ENCODE results near the gene BRMS1. TPM values are rescaled to one million over a fixed set of nuclear protein-coding genes. Genes with fewer than 3 reads are reported as not detected.
"Not testable (repeated sequence)": the region's sequence is repeated elsewhere in the genome, so short reads cannot be mapped to it uniquely, and the experiment has no call there.

The BRMS1 gene
- total RNA-seq, 1 experiment from 2014 or later = 72.8 TPM

- no peak overlapping the region for H3K4me3 ChIP-seq (ENCODE audit: insufficient read depth, low read depth, low read length)
- DNase-seq = peak; percentile 47
- H3K27me3 ChIP-seq (ENCODE audit: control insufficient read depth, insufficient read depth, low read length) = no peaks in the 10 kb centered on the region
- H3K36me3 ChIP-seq (replicated peaks; ENCODE audit: control insufficient read depth, insufficient read depth, low read length) = no peaks in the 10 kb centered on the region; the same call in 1 of the 2 replicates
Observed at GRCh38 chr11:66327171-66328030, 17.5 kb downstream of the BRMS1 start.

- H3K27me3 ChIP-seq (ENCODE audit: control insufficient read depth, insufficient read depth, low read length) = no peaks in the 10 kb centered on the region
- no peaks in the 10 kb centered on the region for H3K36me3 ChIP-seq (replicated peaks; ENCODE audit: control insufficient read depth, insufficient read depth, low read length)
- DNase-seq = peak; percentile 57
- H3K4me3 ChIP-seq (ENCODE audit: insufficient read depth, low read depth, low read length) = no peak overlapping the region
Observed at GRCh38 chr11:66326261-66327111, 18.4 kb downstream of the BRMS1 start.

GRCh38 chr11:66325263-66325671 is 19.6 kb downstream of the BRMS1 start:
- Histone ChIP-seq H3K27me3 (ENCODE audit: control insufficient read depth, insufficient read depth, low read length) (no peaks in the 10 kb centered on the region), H3K36me3 (replicated peaks; ENCODE audit: control insufficient read depth, insufficient read depth, low read length) (no peaks in the 10 kb centered on the region), H3K4me3 (ENCODE audit: insufficient read depth, low read depth, low read length) (no peak overlapping the region)
- DNase-seq = no peak

GRCh38 chr11:66324664-66325063 is 20.2 kb downstream of the BRMS1 start:
- DNase-seq = peak; percentile 58
- H3K36me3 ChIP-seq (replicated peaks; ENCODE audit: control insufficient read depth, insufficient read depth, low read length) = no peaks in the 10 kb centered on the region
- no peaks in the 10 kb centered on the region for H3K27me3 ChIP-seq (ENCODE audit: control insufficient read depth, insufficient read depth, low read length)
- H3K4me3 ChIP-seq (ENCODE audit: insufficient read depth, low read depth, low read length) = no peak overlapping the region

- H3K4me3 ChIP-seq (ENCODE audit: insufficient read depth, low read depth, low read length) = no peak overlapping the region
- DNase-seq = no peak
- H3K36me3 ChIP-seq (replicated peaks; ENCODE audit: control insufficient read depth, insufficient read depth, low read length) = no peaks in the 10 kb centered on the region
- H3K27me3 ChIP-seq (ENCODE audit: control insufficient read depth, insufficient read depth, low read length) = no peaks in the 10 kb centered on the region
Observed at GRCh38 chr11:66323684-66324083, 21.2 kb downstream of the BRMS1 start.

- no peak for DNase-seq
- Histone ChIP-seq H3K27me3 (ENCODE audit: control insufficient read depth, insufficient read depth, low read length) (no peaks in the 10 kb centered on the region), H3K36me3 (replicated peaks; ENCODE audit: control insufficient read depth, insufficient read depth, low read length) (no peaks in the 10 kb centered on the region), H3K4me3 (ENCODE audit: insufficient read depth, low read depth, low read length) (no peak overlapping the region)
Observed at GRCh38 chr11:66322732-66323427, 22.0 kb downstream of the BRMS1 start.

- Histone ChIP-seq H3K4me3 (ENCODE audit: insufficient read depth, low read depth, low read length) (no peak overlapping the region), H3K27me3 (ENCODE audit: control insufficient read depth, insufficient read depth, low read length) (no peaks in the 10 kb centered on the region), H3K36me3 (replicated peaks; ENCODE audit: control insufficient read depth, insufficient read depth, low read length) (no peaks in the 10 kb centered on the region)
- DNase-seq = no peak
Observed at GRCh38 chr11:66321606-66322005, 23.3 kb downstream of the BRMS1 start.

- DNase-seq; H3K36me3 ChIP-seq (replicated peaks; ENCODE audit: control insufficient read depth, insufficient read depth, low read length); H3K27me3 ChIP-seq (ENCODE audit: control insufficient read depth, insufficient read depth, low read length); H3K4me3 ChIP-seq (ENCODE audit: insufficient read depth, low read depth, low read length): not testable (repeated sequence)
Observed at GRCh38 chr11:66320748-66321147, 24.2 kb downstream of the BRMS1 start.

GRCh38 chr11:66320289-66320688 is 24.6 kb downstream of the BRMS1 start:
- H3K4me3 ChIP-seq (ENCODE audit: insufficient read depth, low read depth, low read length) = not testable (repeated sequence)

GRCh38 chr11:66318600-66318970 is 26.3 kb downstream of the BRMS1 start:
- no peaks in the 10 kb centered on the region for H3K36me3 ChIP-seq (replicated peaks; ENCODE audit: control insufficient read depth, insufficient read depth, low read length)
- no peak for DNase-seq

More at GRCh38 chr11:66320289-66320688, 24.6 kb downstream of the BRMS1 start:
- not testable (repeated sequence) for H3K27me3 ChIP-seq (ENCODE audit: control insufficient read depth, insufficient read depth, low read length); DNase-seq; H3K36me3 ChIP-seq (replicated peaks; ENCODE audit: control insufficient read depth, insufficient read depth, low read length)

GRCh38 chr11:66317723-66318599 is 26.9 kb downstream of the BRMS1 start:
- H3K4me3 ChIP-seq (ENCODE audit: insufficient read depth, low read depth, low read length) = no peak overlapping the region
- DNase-seq = peak; percentile 77
- H3K36me3 ChIP-seq (replicated peaks; ENCODE audit: control insufficient read depth, insufficient read depth, low read length) = no peaks in the 10 kb centered on the region
- no peaks in the 10 kb centered on the region for H3K27me3 ChIP-seq (ENCODE audit: control insufficient read depth, insufficient read depth, low read length)

More at GRCh38 chr11:66318600-66318970, 26.3 kb downstream of the BRMS1 start:
- Histone ChIP-seq H3K4me3 (ENCODE audit: insufficient read depth, low read depth, low read length) (no peak overlapping the region), H3K27me3 (ENCODE audit: control insufficient read depth, insufficient read depth, low read length) (no peaks in the 10 kb centered on the region)

- peak; percentile 73 for DNase-seq
- H3K36me3 ChIP-seq (replicated peaks; ENCODE audit: control insufficient read depth, insufficient read depth, low read length) = no peaks in the 10 kb centered on the region
- H3K4me3 ChIP-seq (ENCODE audit: insufficient read depth, low read depth, low read length) = peak overlapping the region; percentile 21; the same call in 1 of the 2 replicates
- no peaks in the 10 kb centered on the region for H3K27me3 ChIP-seq (ENCODE audit: control insufficient read depth, insufficient read depth, low read length)
Observed at GRCh38 chr11:66317322-66317722, 27.6 kb downstream of the BRMS1 start.

GRCh38 chr11:66316849-66317251 is 28.1 kb downstream of the BRMS1 start, which contains the start of gene CD248:
CD248 (minus strand) TSS chr11:66317044; CDS start chr11:66317027, 17 bp downstream.
- Histone ChIP-seq H3K27me3 (ENCODE audit: control insufficient read depth, insufficient read depth, low read length) (no peaks in the 10 kb centered on the region), H3K36me3 (replicated peaks; ENCODE audit: control insufficient read depth, insufficient read depth, low read length) (no peaks in the 10 kb centered on the region), H3K4me3 (ENCODE audit: insufficient read depth, low read depth, low read length) (peak within 1 kb of the TSS; percentile 21; the same call in 1 of the 2 replicates)
- peak; percentile 92 for DNase-seq
